ENCODE measurements around the gene CARD6. TPM values are rescaled to one million over a fixed set of nuclear protein-coding genes. Genes with fewer than 3 reads are reported as not detected.

The CARD6 gene
- total and polyA plus RNA-seq, 4 donors: 4.6 to 19.8 (median 7.6) TPM

DNA sequence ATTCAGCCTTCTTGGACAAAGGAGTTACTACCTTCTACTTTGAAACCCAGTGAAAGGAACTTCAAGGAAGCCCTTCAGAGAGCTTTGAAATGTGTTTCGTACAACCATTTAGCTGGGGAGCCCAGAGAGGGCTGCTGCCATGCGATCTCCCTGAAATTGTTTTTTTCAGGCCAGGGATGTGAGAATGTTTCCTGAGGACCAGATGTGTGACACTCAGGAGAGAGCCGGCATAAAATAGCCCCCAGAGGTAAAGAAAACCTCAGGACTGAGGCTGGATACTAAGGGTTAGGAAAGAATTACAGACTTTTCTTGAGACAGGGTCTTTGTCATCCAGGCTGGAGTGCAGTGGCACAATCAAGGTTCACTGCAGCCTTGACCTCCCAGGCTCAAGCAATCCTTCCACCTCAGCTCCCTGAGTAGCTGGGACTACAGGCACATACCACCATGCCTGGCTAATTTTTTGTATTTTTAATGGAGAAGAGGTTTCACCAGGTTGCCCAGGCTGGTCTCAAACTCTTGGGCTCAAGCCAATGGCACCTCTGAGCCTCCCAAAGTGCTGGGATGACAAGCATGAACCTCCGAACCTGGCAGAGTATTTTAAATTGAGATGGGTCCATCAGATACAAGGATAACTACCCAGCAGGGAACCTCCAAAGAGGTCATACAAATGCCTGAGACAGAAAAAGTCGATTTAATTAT is 14.5 kb upstream of the CARD6 start:
- WGBS, 2 donors: 88% methylated on average over 5 of the region's 5 CpGs
- H3K27me3 ChIP-seq (ENCODE audit: control insufficient read depth in 1 of 2, insufficient read depth in 2 of 2, low read length in 1 of 2): no peaks in the 10 kb centered on the region
- no peaks in the 10 kb centered on the region for H3K9me3 ChIP-seq (ENCODE audit: control insufficient read depth, low read length)
- H3K36me3 ChIP-seq (ENCODE audit: control insufficient read depth in 1 of 2, insufficient read depth in 2 of 2, low read length in 1 of 2): peaks cover 3 to 14% of the 10 kb centered on the region in 2 donors
- no peak for DNase-seq
- no peak for ATAC-seq (ENCODE audit: low FRiP score)
- no peak overlapping the region for H3K4me3 ChIP-seq (ENCODE audit: low read length in 2 of 2)
- H3K4me1 ChIP-seq (ENCODE audit: control insufficient read depth in 1 of 2, insufficient read depth in 2 of 2, low read length in 2 of 2): no peaks in the 10 kb centered on the region
- H3K27ac ChIP-seq (ENCODE audit: low read depth in 1 of 2, low read length in 2 of 2): no peak overlapping the region
- intact Hi-C loops (cut with DNase I): no loop called here

DNA sequence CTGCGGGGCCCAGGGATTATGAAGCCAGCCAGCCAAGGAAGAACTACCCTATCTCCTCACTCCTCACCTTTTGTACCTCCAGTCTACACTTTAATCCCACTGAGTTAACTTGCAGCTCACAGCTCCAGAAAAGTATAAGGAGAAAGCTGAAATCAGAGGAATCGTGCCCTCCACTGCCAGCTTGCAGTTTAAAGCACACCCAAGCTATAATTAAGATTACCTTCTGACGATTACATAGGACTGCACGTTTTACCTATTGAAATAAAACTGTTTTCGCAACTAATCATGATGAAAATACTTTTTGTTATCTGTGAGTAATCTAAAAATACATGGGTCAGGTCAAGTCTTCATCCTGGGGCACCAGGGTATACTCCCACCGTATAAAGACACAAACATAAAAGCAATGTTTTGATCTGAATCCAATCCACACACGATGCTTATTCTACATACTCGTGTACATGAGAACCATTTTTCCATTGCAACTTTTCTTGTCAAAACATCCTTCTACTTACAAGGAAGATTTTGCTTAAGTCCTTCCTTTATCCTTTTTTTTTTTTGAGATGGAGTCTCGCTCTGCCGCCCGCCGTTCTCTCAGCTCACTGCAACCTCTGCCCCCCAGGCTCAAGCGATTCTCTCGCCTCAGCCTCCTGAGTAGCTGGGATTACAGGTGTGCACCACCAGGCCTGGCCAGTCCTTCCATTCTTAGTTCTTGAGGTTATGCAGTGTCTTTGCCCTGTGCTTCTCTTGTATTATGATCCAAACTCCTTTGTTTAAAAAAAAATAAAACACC is 13.8 kb upstream of the CARD6 start:
- no peak for ATAC-seq (ENCODE audit: low FRiP score)
- Histone ChIP-seq H3K36me3 (ENCODE audit: control insufficient read depth in 1 of 2, insufficient read depth in 2 of 2, low read length in 1 of 2) (peaks cover 3 to 14% of the 10 kb centered on the region in 2 donors), H3K4me3 (ENCODE audit: low read length in 2 of 2) (no peak overlapping the region), H3K9me3 (ENCODE audit: control insufficient read depth, low read length) (no peaks in the 10 kb centered on the region), H3K4me1 (ENCODE audit: control insufficient read depth in 1 of 2, insufficient read depth in 2 of 2, low read length in 2 of 2) (no peaks in the 10 kb centered on the region), H3K27ac (ENCODE audit: low read depth in 1 of 2, low read length in 2 of 2) (no peak overlapping the region), H3K27me3 (ENCODE audit: control insufficient read depth in 1 of 2, insufficient read depth in 2 of 2, low read length in 1 of 2) (no peaks in the 10 kb centered on the region)
- no peak for DNase-seq
- intact Hi-C loops (cut with DNase I): no loop called here
- WGBS, 2 donors: 80 to 84% methylated on average over 14 of the region's 14 CpGs

DNA sequence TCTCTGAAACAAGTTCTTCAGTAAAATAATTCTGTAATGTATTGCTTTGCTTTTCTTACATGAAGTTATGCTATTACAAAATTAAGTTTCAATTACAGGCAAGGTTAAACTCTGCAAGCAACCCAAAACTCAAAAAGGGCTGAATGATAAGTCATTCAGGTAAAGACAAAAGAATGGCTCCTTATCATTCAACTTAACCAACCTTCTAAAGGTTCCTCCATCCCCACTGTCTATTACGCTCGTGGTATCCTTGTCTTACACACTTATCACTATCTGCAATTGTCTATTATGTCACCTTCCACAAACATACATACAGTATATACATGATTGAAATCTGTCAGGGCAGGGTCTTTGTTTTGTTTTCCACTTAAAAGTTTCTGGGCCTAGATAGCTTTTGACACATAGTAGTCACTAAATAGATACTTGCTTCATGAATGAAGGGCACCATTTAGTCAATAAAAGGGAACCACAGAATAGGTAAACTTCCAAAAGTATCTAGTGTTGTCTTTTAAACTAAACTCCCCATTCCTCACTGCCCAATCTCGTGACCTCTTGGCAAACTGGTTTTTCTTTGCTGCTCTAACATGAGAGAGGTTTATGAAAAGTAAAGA is 13.0 kb upstream of the CARD6 start:
- Histone ChIP-seq H3K4me3 (ENCODE audit: low read length in 2 of 2) (no peak overlapping the region), H3K36me3 (ENCODE audit: control insufficient read depth in 1 of 2, insufficient read depth in 2 of 2, low read length in 1 of 2) (peaks cover 3 to 14% of the 10 kb centered on the region in 2 donors), H3K4me1 (ENCODE audit: control insufficient read depth in 1 of 2, insufficient read depth in 2 of 2, low read length in 2 of 2) (no peaks in the 10 kb centered on the region), H3K27ac (ENCODE audit: low read depth in 1 of 2, low read length in 2 of 2) (no peak overlapping the region), H3K27me3 (ENCODE audit: control insufficient read depth in 1 of 2, insufficient read depth in 2 of 2, low read length in 1 of 2) (no peaks in the 10 kb centered on the region), H3K9me3 (ENCODE audit: control insufficient read depth, low read length) (no peaks in the 10 kb centered on the region)
- DNase-seq: no peak
- WGBS, 2 donors: 86 to 91% methylated on average over 3 of the region's 3 CpGs
- intact Hi-C loops (cut with DNase I): no loop called here
- ATAC-seq (ENCODE audit: low FRiP score): no peak

DNA sequence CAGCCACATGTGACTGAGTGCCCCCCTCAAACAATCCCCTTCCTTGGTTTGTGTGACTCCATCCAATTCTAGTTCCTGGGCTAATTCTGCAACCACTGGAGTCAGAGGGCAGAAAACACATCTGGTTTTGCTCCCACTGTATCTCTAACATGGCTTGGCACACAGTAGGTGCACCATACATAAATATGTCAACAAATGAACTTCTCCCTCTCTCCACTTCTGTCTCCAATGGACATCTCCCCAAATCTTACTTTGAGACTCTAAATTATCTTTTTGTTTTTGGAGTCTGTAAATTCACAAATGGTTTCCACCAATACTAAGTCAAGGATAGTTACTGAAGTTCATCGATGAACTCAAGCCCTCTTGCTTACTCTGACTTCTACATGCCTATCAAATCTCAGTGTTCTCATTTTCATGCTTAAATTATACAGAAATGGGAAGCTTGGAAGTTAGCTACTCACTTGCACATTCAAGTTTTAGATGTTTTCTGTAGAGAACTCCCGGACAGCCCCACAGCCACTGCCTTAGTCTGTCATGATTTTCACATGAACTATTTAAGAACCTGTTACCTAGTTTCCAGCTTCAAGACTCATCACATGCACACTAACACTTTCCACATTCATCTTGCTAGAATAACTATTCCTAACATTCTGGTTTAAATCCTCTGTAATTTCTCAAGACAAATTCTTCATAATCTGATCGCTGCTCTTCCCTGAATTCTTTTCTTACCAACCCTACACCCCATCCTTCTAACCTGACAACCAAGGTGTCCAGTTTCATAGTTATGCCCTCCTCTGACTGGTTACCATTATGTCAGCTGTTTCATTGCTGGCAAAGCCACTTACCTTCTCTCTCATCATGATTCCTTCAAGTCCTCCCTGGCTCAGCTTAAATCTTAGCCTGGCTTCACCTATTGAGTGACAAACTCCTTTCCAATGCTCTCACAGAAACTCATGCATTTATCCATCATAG is 12.2 kb upstream of the CARD6 start:
- Histone ChIP-seq H3K27ac (ENCODE audit: low read depth in 1 of 2, low read length in 2 of 2) (no peak overlapping the region), H3K36me3 (ENCODE audit: control insufficient read depth in 1 of 2, insufficient read depth in 2 of 2, low read length in 1 of 2) (peaks cover 3 to 16% of the 10 kb centered on the region in 2 donors), H3K4me1 (ENCODE audit: control insufficient read depth in 1 of 2, insufficient read depth in 2 of 2, low read length in 2 of 2) (no peaks in the 10 kb centered on the region), H3K9me3 (ENCODE audit: control insufficient read depth, low read length) (no peaks in the 10 kb centered on the region), H3K4me3 (ENCODE audit: low read length in 2 of 2) (no peak overlapping the region), H3K27me3 (ENCODE audit: control insufficient read depth in 1 of 2, insufficient read depth in 2 of 2, low read length in 1 of 2) (no peaks in the 10 kb centered on the region)
- ATAC-seq (ENCODE audit: low FRiP score) (no peak), DNase-seq (no peak)
- intact Hi-C loops (cut with DNase I): no loop called here
- 95% methylated on average over 3 of the region's 3 CpGs for WGBS, 2 donors

DNA sequence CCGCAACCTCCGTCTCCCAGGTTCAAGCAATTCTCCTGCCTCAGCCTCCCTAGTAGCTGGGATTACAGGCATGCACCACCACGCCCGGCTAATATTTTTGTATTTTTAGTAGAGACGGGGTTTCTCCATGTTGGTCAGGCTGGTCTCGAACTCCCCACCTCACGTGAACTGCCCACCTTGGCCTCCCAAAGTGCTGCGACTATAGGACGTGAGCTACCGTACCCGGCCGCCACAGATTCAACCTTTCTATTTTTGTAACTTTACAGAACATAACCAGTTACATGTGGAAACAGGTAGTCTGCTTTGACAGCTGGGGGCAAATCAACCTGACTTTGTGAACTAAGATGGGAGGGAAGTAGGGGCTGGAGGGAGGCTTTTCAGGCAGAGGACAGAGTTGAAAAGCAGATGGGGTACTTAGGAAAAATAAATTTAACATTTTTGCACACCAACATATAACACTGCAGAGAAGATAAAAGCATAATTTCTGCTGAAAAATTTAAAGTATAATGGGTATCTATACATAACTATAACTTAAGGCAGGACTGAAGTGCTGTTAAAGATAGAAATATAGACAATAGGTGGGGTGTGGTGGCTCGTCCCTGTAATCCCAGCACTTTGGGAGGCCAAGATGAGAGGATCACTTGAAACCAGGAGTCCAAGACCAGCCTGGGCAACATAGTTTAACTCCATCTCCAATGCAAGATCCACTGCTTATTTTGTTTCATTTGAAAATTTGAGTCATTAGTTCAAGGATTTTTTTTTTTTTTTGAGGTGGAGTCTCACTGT is 11.2 kb upstream of the CARD6 start:
- no peak overlapping the region for H3K4me3 ChIP-seq (ENCODE audit: low read length in 2 of 2)
- DNase-seq: no peak
- no peak for ATAC-seq (ENCODE audit: low FRiP score)
- WGBS, 2 donors: 88 to 91% methylated on average over 13 of the region's 13 CpGs
- H3K27ac ChIP-seq (ENCODE audit: low read depth in 1 of 2, low read length in 2 of 2): no peak overlapping the region
- peaks cover 3 to 16% of the 10 kb centered on the region in 2 donors for H3K36me3 ChIP-seq (ENCODE audit: control insufficient read depth in 1 of 2, insufficient read depth in 2 of 2, low read length in 1 of 2)
- H3K27me3 ChIP-seq (ENCODE audit: control insufficient read depth in 1 of 2, insufficient read depth in 2 of 2, low read length in 1 of 2): no peaks in the 10 kb centered on the region
- intact Hi-C loops (cut with DNase I): no loop called here
- no peaks in the 10 kb centered on the region for H3K9me3 ChIP-seq (ENCODE audit: control insufficient read depth, low read length)
- H3K4me1 ChIP-seq (ENCODE audit: control insufficient read depth in 1 of 2, insufficient read depth in 2 of 2, low read length in 2 of 2): no peaks in the 10 kb centered on the region

DNA sequence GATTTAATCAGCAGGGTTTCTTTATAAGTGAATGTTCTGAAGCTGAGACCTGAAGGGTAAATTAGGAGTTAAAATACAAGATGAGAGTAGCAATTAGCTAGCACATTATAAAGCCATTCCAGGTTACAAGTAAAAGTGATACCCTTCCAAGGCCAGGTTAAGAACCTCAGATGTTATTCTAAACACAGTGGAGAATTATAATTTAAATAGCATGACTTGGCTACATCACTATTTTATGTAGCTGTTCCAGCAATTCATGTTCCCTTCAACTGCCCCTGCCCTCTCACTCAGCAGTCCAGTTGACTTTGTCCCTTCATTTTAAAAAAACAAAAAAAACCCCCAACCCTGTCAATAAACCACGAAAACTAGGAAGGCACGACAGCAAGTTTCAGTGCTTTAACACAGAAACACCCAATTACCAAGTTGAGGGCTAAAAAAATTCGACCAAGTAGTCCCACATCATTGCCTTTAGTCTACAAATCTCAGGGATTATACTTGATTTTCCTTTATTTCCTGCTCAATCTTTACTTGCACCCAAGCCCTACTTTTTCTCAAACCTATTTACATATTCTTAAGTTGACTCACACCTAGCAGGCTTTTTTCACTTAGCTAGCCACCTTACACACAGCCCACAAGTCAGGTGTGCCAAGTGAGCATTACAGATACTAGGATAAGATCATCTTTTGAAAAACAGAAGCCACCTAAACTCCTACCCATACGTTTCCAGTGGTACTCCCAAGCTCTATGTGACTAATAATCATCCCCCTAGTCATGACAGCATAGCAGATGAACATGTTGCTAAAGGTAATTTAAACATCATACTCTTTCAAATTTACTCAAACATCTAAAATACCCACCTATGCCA is 9.6 kb upstream of the CARD6 start:
- Histone ChIP-seq H3K4me1 (ENCODE audit: control insufficient read depth in 1 of 2, insufficient read depth in 2 of 2, low read length in 2 of 2) (no peaks in the 10 kb centered on the region), H3K4me3 (ENCODE audit: low read length in 2 of 2) (no peak overlapping the region), H3K27ac (ENCODE audit: low read depth in 1 of 2, low read length in 2 of 2) (no peak overlapping the region), H3K36me3 (ENCODE audit: control insufficient read depth in 1 of 2, insufficient read depth in 2 of 2, low read length in 1 of 2) (peaks cover 3 to 16% of the 10 kb centered on the region in 2 donors), H3K9me3 (ENCODE audit: control insufficient read depth, low read length) (no peaks in the 10 kb centered on the region), H3K27me3 (ENCODE audit: control insufficient read depth in 1 of 2, insufficient read depth in 2 of 2, low read length in 1 of 2) (no peaks in the 10 kb centered on the region)
- no peak for DNase-seq
- intact Hi-C loops (cut with DNase I): no loop called here
- no peak for ATAC-seq (ENCODE audit: low FRiP score)
- 58 to 73% methylated on average over 4 of the region's 4 CpGs for WGBS, 2 donors

DNA sequence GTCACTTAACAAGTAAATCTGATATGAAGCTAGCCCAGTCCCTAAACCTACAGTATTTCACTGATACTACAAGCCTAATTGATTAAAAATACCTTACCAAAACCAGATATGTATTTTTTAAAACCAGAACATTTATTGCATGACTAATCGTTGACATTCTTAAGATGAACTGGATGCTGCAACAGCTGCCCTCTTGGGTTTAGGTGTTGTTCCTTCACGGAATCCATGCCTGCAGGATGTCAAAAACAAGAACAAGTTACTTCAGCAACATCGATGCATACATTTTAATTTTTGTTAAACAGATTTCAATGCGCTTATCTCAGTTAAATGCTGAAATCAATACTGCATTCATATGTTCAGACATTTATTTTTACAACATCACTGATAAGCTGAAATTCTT is 8.8 kb upstream of the CARD6 start:
- H3K36me3 ChIP-seq (ENCODE audit: control insufficient read depth in 1 of 2, insufficient read depth in 2 of 2, low read length in 1 of 2): peaks cover 3 to 10% of the 10 kb centered on the region in 2 donors
- intact Hi-C loops (cut with DNase I): no loop called here
- WGBS, 2 donors: 85 to 90% methylated on average over 4 of the region's 4 CpGs

More for the DNA sequence above, 8.8 kb upstream of the CARD6 start:
- H3K27me3 ChIP-seq (ENCODE audit: control insufficient read depth in 1 of 2, insufficient read depth in 2 of 2, low read length in 1 of 2): no peaks in the 10 kb centered on the region
- H3K27ac ChIP-seq (ENCODE audit: low read depth in 1 of 2, low read length in 2 of 2): no peak overlapping the region
- H3K4me1 ChIP-seq (ENCODE audit: control insufficient read depth in 1 of 2, insufficient read depth in 2 of 2, low read length in 2 of 2): no peaks in the 10 kb centered on the region
- H3K9me3 ChIP-seq (ENCODE audit: control insufficient read depth, low read length): no peaks in the 10 kb centered on the region
- ATAC-seq (ENCODE audit: low FRiP score): no peak
- no peak overlapping the region for H3K4me3 ChIP-seq (ENCODE audit: low read length in 2 of 2)
- no peak for DNase-seq
